Measurements from ENCODE around the gene MBD3.

Gene MBD3

GRCh38 chr19:1574354-1575136, 18.1 kb downstream of the MBD3 start:
- no peak for TF ChIP-seq CTCF (IDR thresholded peaks at IDR 0.05)

GRCh38 chr19:1572795-1573194, 19.9 kb downstream of the MBD3 start:
- TF ChIP-seq CTCF (IDR thresholded peaks at IDR 0.05), result no peak

- no peak for TF ChIP-seq CTCF (IDR thresholded peaks at IDR 0.05)
Observed at GRCh38 chr19:1571358-1571757, 21.3 kb downstream of the MBD3 start.

- no peak for TF ChIP-seq CTCF (IDR thresholded peaks at IDR 0.05)
Observed at GRCh38 chr19:1570836-1571235, 21.8 kb downstream of the MBD3 start.

- TF ChIP-seq CTCF (IDR thresholded peaks at IDR 0.05), result no peak
Observed at GRCh38 chr19:1569997-1570396, 22.7 kb downstream of the MBD3 start.

GRCh38 chr19:1568320-1569019, 24.2 kb downstream of the MBD3 start, which contains the start of gene MEX3D:
Gene MEX3D, minus strand, starts transcription at chr19:1568325. Its CDS starts 267 bp downstream, at chr19:1568058.
- no peak for TF ChIP-seq CTCF (IDR thresholded peaks at IDR 0.05)

- no peak for TF ChIP-seq CTCF (IDR thresholded peaks at IDR 0.05)
Observed at GRCh38 chr19:1567848-1568227, 24.8 kb downstream of the MBD3 start.
